Astrocyte (in vitro differentiated cells and primary cell): ENCODE results near the gene NOL4L. TPM values are rescaled to one million over a fixed set of nuclear protein-coding genes. Genes with fewer than 3 reads are reported as not detected.

Experiments
- DNase-seq: peaks from one replicate; pipeline ENCODE4 v3.0.0-alpha.2; 2010; ENCODE audit warnings: low read depth
- FAIRE-seq: peaks from 2 replicates; lab custom pipeline; 2011; peaks lifted over from hg19 to GRCh38; lab: Jason Lieb, UNC
- H2AFZ ChIP-seq: 2 replicates; pipeline ENCODE4 v1.6.0; 2012; ENCODE audit warnings: low read depth, low read length, inconsistent platforms
- H3K27ac ChIP-seq: 2 replicates; pipeline ENCODE4 v1.5.1; 2011; ENCODE audit warnings: low read depth, low read length, inconsistent platforms
- H3K27me3 ChIP-seq: 2 replicates; pipeline ENCODE4 v1.6.0; 2011; ENCODE audit warnings: low read length, inconsistent platforms; ENCODE audit not compliant: insufficient read depth
- H3K36me3 ChIP-seq: 2 replicates; pipeline ENCODE4 v1.5.1; 2011; ENCODE audit warnings: low read length, inconsistent platforms; ENCODE audit not compliant: insufficient read depth
- H3K4me1 ChIP-seq: 2 replicates; pipeline ENCODE4 v1.5.1; 2011; ENCODE audit warnings: low read length, inconsistent platforms; ENCODE audit not compliant: insufficient read depth
- H3K4me2 ChIP-seq: 2 replicates; pipeline ENCODE4 v1.6.0; 2012; ENCODE audit warnings: low read length, inconsistent platforms
- H3K4me3 ChIP-seq: 2 replicates; pipeline ENCODE4 v1.5.1; 2011; ENCODE audit warnings: low read depth, mild to moderate bottlenecking, low read length, inconsistent platforms; ENCODE audit not compliant: insufficient read depth
- H3K79me2 ChIP-seq: 2 replicates; pipeline ENCODE4 v1.6.0; 2012; ENCODE audit warnings: mild to moderate bottlenecking, low read length, inconsistent platforms; ENCODE audit not compliant: insufficient read depth
- H3K9ac ChIP-seq: 2 replicates; pipeline ENCODE4 v1.6.0; 2012; ENCODE audit warnings: mild to moderate bottlenecking, low read length, inconsistent platforms
- H3K9me3 ChIP-seq: 2 replicates; pipeline ENCODE4 v1.5.1; 2012; ENCODE audit warnings: low read depth, mild to moderate bottlenecking, low read length, inconsistent platforms; ENCODE audit not compliant: insufficient read depth
- H4K20me1 ChIP-seq: 2 replicates; pipeline ENCODE4 v1.6.0; 2012; ENCODE audit warnings: low read length, inconsistent platforms; ENCODE audit not compliant: insufficient read depth
- H3K27ac Mint-ChIP-seq: one replicate; pipeline ENCODE4 v1.8.0; 2021; ENCODE audit warnings: mild to moderate bottlenecking, mixed read lengths; ENCODE audit not compliant: unreplicated experiment
- H3K27me3 Mint-ChIP-seq: one replicate; pipeline ENCODE4 v1.8.0; 2021; ENCODE audit warnings: low read depth, mixed read lengths; ENCODE audit not compliant: unreplicated experiment
- H3K36me3 Mint-ChIP-seq: one replicate; pipeline ENCODE4 v1.8.0; 2021; ENCODE audit warnings: low read depth, mixed read lengths; ENCODE audit not compliant: unreplicated experiment
- H3K4me1 Mint-ChIP-seq: one replicate; pipeline ENCODE4 v1.8.0; 2021; ENCODE audit warnings: low read depth, mixed read lengths; ENCODE audit not compliant: unreplicated experiment
- H3K4me3 Mint-ChIP-seq: one replicate; pipeline ENCODE4 v1.8.0; 2021; ENCODE audit warnings: mild to moderate bottlenecking, moderate library complexity, mixed read lengths; ENCODE audit not compliant: unreplicated experiment
- H3K9me3 Mint-ChIP-seq: one replicate; pipeline ENCODE4 v1.8.0; 2021; ENCODE audit warnings: mild to moderate bottlenecking, mixed read lengths; ENCODE audit not compliant: unreplicated experiment
- CTCF ChIP-seq: IDR thresholded peaks from 2 replicates; pipeline ENCODE4 v1.5.1; 2011; ENCODE audit warnings: low read depth, mild to moderate bottlenecking, inconsistent platforms, low read length, moderate library complexity; ENCODE audit not compliant: insufficient read depth
- EZH2 ChIP-seq: IDR thresholded peaks from 2 replicates; pipeline ENCODE4 v1.6.1; 2012; ENCODE audit warnings: mild to moderate bottlenecking, low read length, inconsistent platforms; ENCODE audit not compliant: insufficient read depth
- total RNA-seq: library from RNA; stranded (reverse); gene quantifications from 2 replicates; pipeline ENCODE4 v1.2.1, GENCODE V29; 2021

The NOL4L gene
- total RNA-seq, 1 donor from 2014 or later = 35.5 TPM

GRCh38 chr20:32429745-32430360, 155.3 kb downstream of the NOL4L start:
- H3K4me3 ChIP-seq = no peak overlapping the region
- no peaks in the 10 kb centered on the region for H3K4me1 ChIP-seq
- FAIRE-seq (no peak), DNase-seq (no peak)
- TF ChIP-seq CTCF (no peak), EZH2 (no peak)
- H3K9me3 ChIP-seq = no peaks in the 10 kb centered on the region
- peaks cover 56% of the 10 kb centered on the region for H3K36me3 ChIP-seq
- H3K27me3 Mint-ChIP-seq = no peaks in the 10 kb centered on the region
- no peaks in the 10 kb centered on the region for H3K4me1 Mint-ChIP-seq
- H3K4me2 ChIP-seq = no peak overlapping the region
- no peaks in the 10 kb centered on the region for H3K9me3 Mint-ChIP-seq
- H4K20me1 ChIP-seq = peaks cover 61% of the 10 kb centered on the region
- no peak overlapping the region for H3K9ac ChIP-seq
- H3K27ac ChIP-seq = no peak overlapping the region
- no peak overlapping the region for H2AFZ ChIP-seq
- peaks cover 32% of the 10 kb centered on the region for H3K79me2 ChIP-seq
- no peaks in the 10 kb centered on the region for H3K27me3 ChIP-seq
- H3K27ac Mint-ChIP-seq = no peak overlapping the region
- peaks cover 31% of the 10 kb centered on the region for H3K36me3 Mint-ChIP-seq
- H3K4me3 Mint-ChIP-seq = no peak overlapping the region

DNA sequence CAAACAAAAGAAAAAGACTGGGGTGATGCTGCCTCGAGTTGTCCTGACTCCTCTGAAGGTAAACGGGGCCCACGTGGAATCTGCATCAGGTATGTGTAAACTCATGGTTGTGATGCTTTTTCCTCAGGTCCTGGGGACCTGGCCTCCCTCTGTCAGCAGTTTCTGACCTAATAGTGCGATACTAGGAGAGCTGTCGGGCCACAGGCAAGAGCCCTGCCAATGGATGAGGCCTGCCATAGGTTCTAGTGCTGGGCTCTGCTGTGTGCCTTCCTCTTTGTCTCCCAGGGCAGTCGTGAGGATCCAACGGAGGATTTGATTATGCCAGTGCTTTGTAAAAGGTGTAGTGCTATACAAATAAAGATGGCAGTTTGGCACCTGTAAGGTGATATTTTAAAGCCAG, 155.8 kb downstream of the NOL4L start:
- no peak overlapping the region for H3K27ac ChIP-seq
- H3K36me3 Mint-ChIP-seq = peaks cover 30% of the 10 kb centered on the region
- H3K36me3 ChIP-seq = peaks cover 53% of the 10 kb centered on the region
- TF ChIP-seq EZH2 = no peak
- no peak for TF ChIP-seq CTCF
- H2AFZ ChIP-seq = no peak overlapping the region
- H3K4me1 ChIP-seq = no peaks in the 10 kb centered on the region
- H3K27ac Mint-ChIP-seq = no peak overlapping the region
- H3K79me2 ChIP-seq = peaks cover 32% of the 10 kb centered on the region
- H3K4me2 ChIP-seq = no peak overlapping the region
- peaks cover 64% of the 10 kb centered on the region for H4K20me1 ChIP-seq
- no peaks in the 10 kb centered on the region for H3K27me3 Mint-ChIP-seq
- no peaks in the 10 kb centered on the region for H3K9me3 ChIP-seq
- H3K4me3 Mint-ChIP-seq = no peak overlapping the region
- no peak overlapping the region for H3K9ac ChIP-seq
- DNase-seq = no peak
- no peak for FAIRE-seq
- H3K9me3 Mint-ChIP-seq = no peaks in the 10 kb centered on the region
- no peaks in the 10 kb centered on the region for H3K4me1 Mint-ChIP-seq
- H3K27me3 ChIP-seq = no peaks in the 10 kb centered on the region
- no peak overlapping the region for H3K4me3 ChIP-seq

GRCh38 chr20:32427996-32428395, 157.1 kb downstream of the NOL4L start:
- Histone ChIP-seq H3K4me2 (no peak overlapping the region), H3K9ac (no peak overlapping the region), H3K27me3 (no peaks in the 10 kb centered on the region), H3K4me1 (no peaks in the 10 kb centered on the region), H2AFZ (no peak overlapping the region), H3K27ac (no peak overlapping the region), H3K36me3 (peaks cover 43% of the 10 kb centered on the region), H3K79me2 (peaks cover 42% of the 10 kb centered on the region), H4K20me1 (peaks cover 67% of the 10 kb centered on the region), H3K9me3 (no peaks in the 10 kb centered on the region), H3K4me3 (no peak overlapping the region)
- Mint-ChIP-seq H3K36me3 (peaks cover 23% of the 10 kb centered on the region), H3K27ac (no peak overlapping the region), H3K4me3 (no peak overlapping the region), H3K27me3 (no peaks in the 10 kb centered on the region), H3K9me3 (no peaks in the 10 kb centered on the region), H3K4me1 (no peaks in the 10 kb centered on the region)
- FAIRE-seq = no peak
- no peak for DNase-seq
- no peak for TF ChIP-seq EZH2
